ENCODE measurements around the gene COLEC12. TPM values are rescaled to one million over a fixed set of nuclear protein-coding genes. Genes with fewer than 3 reads are reported as not detected.

COLEC12 gene
- total and polyA plus RNA-seq, 3 experiments from 2014 or later, result 0.04 TPM; not detected in 2

- H3K4me3 Mint-ChIP-seq, result no peak overlapping the region
- H3K27me3 ChIP-seq (ENCODE audit: insufficient read depth, low read length, poor library complexity, severe bottlenecking), result no peaks in the 10 kb centered on the region
- no peak overlapping the region for H3K27ac ChIP-seq (ENCODE audit: low read depth, low read length)
- no peaks in the 10 kb centered on the region for H3K36me3 Mint-ChIP-seq
- H3K9me3 ChIP-seq (ENCODE audit: low read length), result no peaks in the 10 kb centered on the region
- ChIA-PET CTCF (no interaction called here), POLR2A (no interaction called here)
- no peak overlapping the region for H3K27ac Mint-ChIP-seq
- H3K4me3 ChIP-seq (ENCODE audit: low read length), result no peak overlapping the region
- no peaks in the 10 kb centered on the region for H3K4me1 Mint-ChIP-seq
- no peaks in the 10 kb centered on the region for H3K4me1 ChIP-seq (ENCODE audit: insufficient read depth, low read length)
- H3K27me3 Mint-ChIP-seq, result peaks cover 1 to 15% of the 10 kb centered on the region in 2 donors
- no peak for DNase-seq
- no peaks in the 10 kb centered on the region for H3K36me3 ChIP-seq (ENCODE audit: insufficient read depth, low read length)
- H3K9me3 Mint-ChIP-seq, result peaks cover 0 to 5% (median 0%) of the 10 kb centered on the region in 5 donors
Measured at GRCh38 chr18:415617-416612, 84.6 kb downstream of the COLEC12 start.

GRCh38 chr18:415047-415446 is 85.5 kb downstream of the COLEC12 start:
- Histone ChIP-seq H3K27ac (ENCODE audit: low read depth, low read length) (no peak overlapping the region), H3K4me3 (ENCODE audit: low read length) (no peak overlapping the region), H3K4me1 (ENCODE audit: insufficient read depth, low read length) (no peaks in the 10 kb centered on the region), H3K9me3 (ENCODE audit: low read length) (no peaks in the 10 kb centered on the region), H3K27me3 (ENCODE audit: insufficient read depth, low read length, poor library complexity, severe bottlenecking) (no peaks in the 10 kb centered on the region), H3K36me3 (ENCODE audit: insufficient read depth, low read length) (no peaks in the 10 kb centered on the region)
- peaks cover 1 to 12% of the 10 kb centered on the region in 2 donors for H3K27me3 Mint-ChIP-seq
- no peaks in the 10 kb centered on the region for H3K36me3 Mint-ChIP-seq
- H3K27ac Mint-ChIP-seq, result no peak overlapping the region
- H3K9me3 Mint-ChIP-seq, result peaks cover 0 to 7% (median 0%) of the 10 kb centered on the region in 5 donors
- ChIA-PET POLR2A (no interaction called here), CTCF (no interaction called here)
- H3K4me3 Mint-ChIP-seq, result no peak overlapping the region
- no peak for DNase-seq
- no peaks in the 10 kb centered on the region for H3K4me1 Mint-ChIP-seq

GRCh38 chr18:413233-413632 is 87.3 kb downstream of the COLEC12 start:
- CTCF ChIA-PET, result no interaction called here
- Mint-ChIP-seq H3K4me1 (no peaks in the 10 kb centered on the region), H3K36me3 (no peaks in the 10 kb centered on the region)

GRCh38 chr18:410047-410455 is 90.5 kb downstream of the COLEC12 start:
- Histone ChIP-seq H3K4me3 (ENCODE audit: low read length) (no peak overlapping the region), H3K9me3 (ENCODE audit: low read length) (no peaks in the 10 kb centered on the region), H3K27ac (ENCODE audit: low read depth, low read length) (no peak overlapping the region), H3K4me1 (ENCODE audit: insufficient read depth, low read length) (no peaks in the 10 kb centered on the region), H3K36me3 (ENCODE audit: insufficient read depth, low read length) (no peaks in the 10 kb centered on the region), H3K27me3 (ENCODE audit: insufficient read depth, low read length, poor library complexity, severe bottlenecking) (no peaks in the 10 kb centered on the region)
- POLR2A ChIA-PET, result no interaction called here
- H3K36me3 Mint-ChIP-seq, result no peaks in the 10 kb centered on the region
- CTCF ChIA-PET, result no interaction called here
- H3K27ac Mint-ChIP-seq, result no peak overlapping the region
- no peaks in the 10 kb centered on the region for H3K4me1 Mint-ChIP-seq
- H3K4me3 Mint-ChIP-seq, result no peak overlapping the region
- H3K27me3 Mint-ChIP-seq, result peaks cover 9 to 28% of the 10 kb centered on the region in 2 donors
- no peak for DNase-seq
- peaks cover 0 to 14% (median 9%) of the 10 kb centered on the region in 5 donors for H3K9me3 Mint-ChIP-seq

More at GRCh38 chr18:413233-413632, 87.3 kb downstream of the COLEC12 start:
- Histone ChIP-seq H3K4me1 (ENCODE audit: insufficient read depth, low read length) (no peaks in the 10 kb centered on the region), H3K27me3 (ENCODE audit: insufficient read depth, low read length, poor library complexity, severe bottlenecking) (no peaks in the 10 kb centered on the region), H3K36me3 (ENCODE audit: insufficient read depth, low read length) (no peaks in the 10 kb centered on the region), H3K9me3 (ENCODE audit: low read length) (no peaks in the 10 kb centered on the region), H3K4me3 (ENCODE audit: low read length) (no peak overlapping the region), H3K27ac (ENCODE audit: low read depth, low read length) (no peak overlapping the region)
- POLR2A ChIA-PET, result no interaction called here
- no peak for DNase-seq
- peaks cover 1 to 20% of the 10 kb centered on the region in 2 donors for H3K27me3 Mint-ChIP-seq
- no peak overlapping the region for H3K4me3 Mint-ChIP-seq
- H3K27ac Mint-ChIP-seq, result no peak overlapping the region
- H3K9me3 Mint-ChIP-seq, result peaks cover 0 to 7% (median 0%) of the 10 kb centered on the region in 5 donors

- peaks cover 0 to 20% (median 18%) of the 10 kb centered on the region in 5 donors for H3K9me3 Mint-ChIP-seq
- Histone ChIP-seq H3K4me3 (ENCODE audit: low read length) (no peak overlapping the region), H3K9me3 (ENCODE audit: low read length) (no peaks in the 10 kb centered on the region), H3K4me1 (ENCODE audit: insufficient read depth, low read length) (no peaks in the 10 kb centered on the region), H3K27ac (ENCODE audit: low read depth, low read length) (no peak overlapping the region), H3K27me3 (ENCODE audit: insufficient read depth, low read length, poor library complexity, severe bottlenecking) (no peaks in the 10 kb centered on the region), H3K36me3 (ENCODE audit: insufficient read depth, low read length) (no peaks in the 10 kb centered on the region)
- no peaks in the 10 kb centered on the region for H3K36me3 Mint-ChIP-seq
- no peaks in the 10 kb centered on the region for H3K4me1 Mint-ChIP-seq
- DNase-seq, result no peak
- ChIA-PET CTCF (no interaction called here), POLR2A (no interaction called here)
- peaks cover 9 to 28% of the 10 kb centered on the region in 2 donors for H3K27me3 Mint-ChIP-seq
- no peak overlapping the region for H3K27ac Mint-ChIP-seq
- H3K4me3 Mint-ChIP-seq, result no peak overlapping the region
Measured at GRCh38 chr18:408367-408766, 92.1 kb downstream of the COLEC12 start.

GRCh38 chr18:407626-408224 is 92.8 kb downstream of the COLEC12 start:
- ChIA-PET CTCF (no interaction called here), POLR2A (no interaction called here)
- Mint-ChIP-seq H3K9me3 (peaks cover 0 to 20% (median 18%) of the 10 kb centered on the region in 5 donors), H3K4me3 (no peak overlapping the region), H3K36me3 (no peaks in the 10 kb centered on the region), H3K4me1 (no peaks in the 10 kb centered on the region), H3K27ac (no peak overlapping the region), H3K27me3 (peaks cover 9 to 32% of the 10 kb centered on the region in 2 donors)
- no peaks in the 10 kb centered on the region for H3K9me3 ChIP-seq (ENCODE audit: low read length)
- no peaks in the 10 kb centered on the region for H3K36me3 ChIP-seq (ENCODE audit: insufficient read depth, low read length)
- no peak overlapping the region for H3K4me3 ChIP-seq (ENCODE audit: low read length)
- H3K27ac ChIP-seq (ENCODE audit: low read depth, low read length), result no peak overlapping the region
- H3K27me3 ChIP-seq (ENCODE audit: insufficient read depth, low read length, poor library complexity, severe bottlenecking), result no peaks in the 10 kb centered on the region
- no peak for DNase-seq
- no peaks in the 10 kb centered on the region for H3K4me1 ChIP-seq (ENCODE audit: insufficient read depth, low read length)

GRCh38 chr18:407191-407590 is 93.3 kb downstream of the COLEC12 start:
- H3K4me1 Mint-ChIP-seq, result no peaks in the 10 kb centered on the region
- H3K27me3 Mint-ChIP-seq, result peaks cover 7 to 36% of the 10 kb centered on the region in 2 donors
- no peaks in the 10 kb centered on the region for H3K4me1 ChIP-seq (ENCODE audit: insufficient read depth, low read length)
- no peak overlapping the region for H3K27ac ChIP-seq (ENCODE audit: low read depth, low read length)
- H3K9me3 Mint-ChIP-seq, result peaks cover 0 to 20% (median 18%) of the 10 kb centered on the region in 5 donors
- ChIA-PET CTCF (no interaction called here), POLR2A (no interaction called here)
- H3K27ac Mint-ChIP-seq, result no peak overlapping the region
- no peak overlapping the region for H3K4me3 Mint-ChIP-seq
- H3K36me3 ChIP-seq (ENCODE audit: insufficient read depth, low read length), result no peaks in the 10 kb centered on the region
- DNase-seq, result no peak
- H3K9me3 ChIP-seq (ENCODE audit: low read length), result no peaks in the 10 kb centered on the region
- no peaks in the 10 kb centered on the region for H3K36me3 Mint-ChIP-seq
- H3K27me3 ChIP-seq (ENCODE audit: insufficient read depth, low read length, poor library complexity, severe bottlenecking), result no peaks in the 10 kb centered on the region
- no peak overlapping the region for H3K4me3 ChIP-seq (ENCODE audit: low read length)

GRCh38 chr18:406677-407076 is 93.8 kb downstream of the COLEC12 start:
- H3K27ac ChIP-seq (ENCODE audit: low read depth, low read length), result no peak overlapping the region
- H3K9me3 Mint-ChIP-seq, result peaks cover 0 to 20% (median 18%) of the 10 kb centered on the region in 5 donors
- H3K36me3 ChIP-seq (ENCODE audit: insufficient read depth, low read length), result no peaks in the 10 kb centered on the region
- no peaks in the 10 kb centered on the region for H3K4me1 ChIP-seq (ENCODE audit: insufficient read depth, low read length)
- CTCF ChIA-PET, result no interaction called here
- POLR2A ChIA-PET, result no interaction called here
- no peak overlapping the region for H3K4me3 ChIP-seq (ENCODE audit: low read length)
- no peak for DNase-seq
- H3K9me3 ChIP-seq (ENCODE audit: low read length), result no peaks in the 10 kb centered on the region
- no peak overlapping the region for H3K4me3 Mint-ChIP-seq
- H3K4me1 Mint-ChIP-seq, result no peaks in the 10 kb centered on the region
- peaks cover 7 to 36% of the 10 kb centered on the region in 2 donors for H3K27me3 Mint-ChIP-seq
- H3K27me3 ChIP-seq (ENCODE audit: insufficient read depth, low read length, poor library complexity, severe bottlenecking), result no peaks in the 10 kb centered on the region
- H3K36me3 Mint-ChIP-seq, result no peaks in the 10 kb centered on the region
- H3K27ac Mint-ChIP-seq, result no peak overlapping the region

All from CD8-positive, alpha-beta memory T cell (primary cell).